Stimulated activated CD8-positive, alpha-beta memory T cell treated with anti-CD3 and anti-CD28 coated beads, Interleukin-15, amount 100 ng/mL, for 48 hours (primary cell): ENCODE data around the gene MS4A2.
"Not testable (repeated sequence)": the region's sequence is repeated elsewhere in the genome, so short reads cannot be mapped to it uniquely, and the experiment has no call there.

ENCODE experiments used
- DNase-seq, 2 donors: peaks; one replicate each; pipeline ENCODE4 v3.0.0-alpha.2; 2020; ENCODE audit warnings: low read depth in 2 of 2

The MS4A2 gene

GRCh38 chr11:60088364-60088763 lies at the start of gene MS4A2:
MS4A2 (plus strand) TSS chr11:60088664; CDS start chr11:60088766, 102 bp downstream.
- no peak for DNase-seq

GRCh38 chr11:60040109-60040508 lies 48.4 kb upstream of the MS4A2 start, which contains the start of gene OOSP2:
OOSP2 (plus strand) TSS chr11:60040409; CDS start chr11:60040460, 51 bp downstream.
- DNase-seq: no peak

DNA sequence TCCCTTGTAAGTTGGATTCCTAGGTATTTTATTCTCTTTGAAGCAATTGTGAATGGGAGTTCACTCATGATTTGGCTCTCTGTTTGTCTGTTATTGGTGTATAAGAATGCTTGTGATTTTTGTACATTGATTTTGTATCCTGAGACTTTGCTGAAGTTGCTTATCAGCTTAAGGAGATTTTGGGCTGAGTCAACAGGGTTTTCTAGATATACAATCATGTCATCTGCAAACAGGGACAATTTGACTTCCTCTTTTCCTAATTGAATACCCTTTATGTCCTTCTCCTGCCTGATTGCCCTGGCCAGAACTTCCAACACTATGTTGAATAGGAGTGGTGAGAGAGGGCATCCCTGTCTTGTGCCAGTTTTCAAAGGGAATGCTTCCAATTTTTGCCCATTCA lies 38.0 kb upstream of the MS4A2 start:
- not testable (repeated sequence) for DNase-seq

DNA sequence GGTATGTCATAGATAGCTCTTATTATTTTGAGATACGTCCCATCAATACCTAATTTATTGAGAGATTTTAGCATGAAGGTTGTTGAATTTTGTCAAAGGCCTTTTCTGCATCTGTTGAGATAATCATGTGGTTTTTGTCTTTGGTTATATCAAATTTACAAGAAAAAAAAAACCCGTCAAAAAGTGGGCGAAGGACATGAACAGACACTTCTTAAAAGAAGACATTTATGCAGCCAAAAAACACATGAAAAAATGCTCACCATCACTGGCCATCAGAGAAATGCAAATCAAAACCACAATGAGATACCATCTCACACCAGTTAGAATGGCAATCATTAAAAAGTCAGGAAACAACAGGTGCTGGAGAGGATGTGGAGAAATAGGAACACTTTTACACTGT lies 37.6 kb upstream of the MS4A2 start:
- DNase-seq: not testable (repeated sequence)

- no peak for DNase-seq
Measured at GRCh38 chr11:60056349-60056969, 32.0 kb upstream of the MS4A2 start, which contains the start of gene MS4A3. MS4A3 (plus strand) TSS chr11:60056665; CDS start chr11:60061161, 4,496 bp downstream.

- DNase-seq: no peak
Measured at GRCh38 chr11:60059052-60059451, 29.4 kb upstream of the MS4A2 start.

- no peak for DNase-seq
Measured at GRCh38 chr11:60059521-60060240, 28.8 kb upstream of the MS4A2 start.

DNA sequence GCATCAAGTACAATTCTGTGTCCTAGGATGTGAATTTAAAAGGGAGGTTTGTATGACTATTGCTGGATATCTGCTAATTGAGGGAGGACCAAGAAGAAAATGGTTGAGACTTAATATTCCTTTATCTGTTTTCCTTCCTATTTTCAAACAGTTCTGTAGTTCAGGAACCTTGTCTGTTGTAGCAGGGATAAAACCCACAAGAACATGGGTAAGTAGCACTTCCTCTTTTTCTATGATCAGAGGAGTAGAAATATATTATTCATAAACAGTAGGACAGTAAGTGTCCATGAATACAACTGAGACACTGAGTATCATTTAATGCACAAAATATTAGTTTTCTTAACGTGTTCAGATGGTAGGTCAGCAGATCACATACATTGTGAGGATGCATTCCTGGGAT lies 24.4 kb upstream of the MS4A2 start:
- DNase-seq: no peak

DNA sequence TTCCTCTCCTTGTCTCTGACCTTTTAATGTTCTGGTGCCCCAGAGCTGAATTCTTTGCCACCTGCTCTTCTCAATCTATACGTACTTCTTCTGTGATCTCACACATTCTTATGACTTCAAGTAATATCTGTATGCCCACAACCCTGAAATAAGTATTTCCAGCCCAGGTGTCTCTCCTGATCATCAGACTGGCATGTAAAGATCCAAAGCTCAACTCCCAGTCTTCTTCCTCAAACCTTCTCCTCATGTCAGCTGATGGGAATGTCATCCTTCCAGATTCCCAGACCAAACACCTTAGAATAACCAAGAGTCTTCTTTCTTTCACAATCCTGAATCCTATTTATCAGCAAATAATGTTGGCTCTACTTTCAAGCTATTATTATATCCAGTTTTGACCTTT lies 22.7 kb upstream of the MS4A2 start:
- no peak for DNase-seq

DNA sequence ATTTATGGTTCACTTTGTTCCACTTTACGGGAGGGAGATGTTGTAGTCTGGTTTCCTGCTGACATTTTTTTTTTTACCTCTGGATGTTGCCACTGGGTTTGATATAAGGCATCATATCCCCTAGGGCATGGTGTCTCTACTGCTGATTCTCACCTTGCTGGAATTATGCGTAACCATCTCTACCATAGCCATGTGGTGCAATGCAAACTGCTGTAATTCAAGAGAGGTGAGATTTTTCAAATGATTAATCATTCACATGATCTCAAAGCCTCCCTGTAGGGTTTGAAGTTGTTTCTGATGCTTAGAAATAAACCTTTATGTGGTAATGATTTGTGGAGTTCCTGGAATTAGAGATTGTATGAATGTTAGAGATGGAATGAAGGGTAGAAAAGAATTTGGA lies 19.0 kb upstream of the MS4A2 start:
- DNase-seq: no peak

DNA sequence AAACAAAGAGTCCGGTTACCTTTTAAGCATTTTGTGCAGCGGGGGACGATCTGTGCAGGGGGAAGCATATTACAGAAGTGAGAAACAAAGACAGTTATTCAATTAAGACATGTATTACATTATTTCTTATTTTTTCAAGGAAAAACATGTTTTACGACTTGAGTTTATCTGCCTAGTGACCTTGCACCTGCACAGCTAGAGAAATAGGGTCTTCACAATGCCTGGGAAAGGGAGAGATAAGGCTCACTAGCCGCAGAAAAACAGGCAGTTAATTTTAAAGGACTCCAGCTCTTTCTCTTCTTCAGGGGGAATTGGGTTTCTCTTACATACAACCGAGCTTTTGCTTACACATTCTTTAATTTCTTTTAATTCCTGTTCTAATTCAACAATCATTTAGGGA lies 16.8 kb upstream of the MS4A2 start:
- not testable (repeated sequence) for DNase-seq

GRCh38 chr11:60077216-60077817 lies 11.1 kb upstream of the MS4A2 start:
- DNase-seq: no peak

DNA sequence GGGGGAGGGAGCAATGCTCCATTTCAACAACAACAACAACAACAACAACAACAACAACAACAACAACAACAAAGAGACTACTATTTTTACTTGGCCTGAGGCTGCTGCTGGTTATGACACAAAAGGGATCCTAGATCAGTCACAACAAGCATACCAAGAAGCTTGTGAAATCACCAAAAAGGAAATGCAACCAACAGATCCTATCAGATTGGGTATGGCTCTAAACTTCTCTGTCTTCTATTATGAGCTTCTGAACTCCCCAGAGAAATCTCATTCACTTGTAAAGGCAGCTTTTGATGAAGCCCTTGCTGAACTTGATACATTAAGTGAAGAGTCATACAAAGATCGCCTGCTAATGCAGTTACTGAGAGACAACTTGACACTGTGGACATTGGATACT lies 10.5 kb upstream of the MS4A2 start:
- no peak for DNase-seq

DNA sequence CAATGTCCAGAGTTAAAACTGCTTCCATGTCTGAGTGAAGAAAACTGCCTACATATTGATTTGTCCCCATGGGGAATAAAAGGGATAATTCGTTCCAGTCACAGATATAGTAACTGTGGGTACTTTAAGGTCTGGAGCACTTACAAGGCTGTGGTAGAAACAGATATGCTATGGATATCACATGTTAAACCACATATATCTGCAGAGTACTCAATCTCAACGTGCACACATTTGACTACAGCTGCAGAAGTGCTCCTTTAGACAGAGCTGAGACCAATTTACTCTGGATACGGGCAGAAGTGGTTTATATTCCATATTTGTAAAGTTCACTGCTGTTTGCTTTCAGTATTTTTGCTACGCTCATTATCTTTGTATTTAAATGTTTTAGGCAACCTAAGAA lies 9.7 kb upstream of the MS4A2 start:
- no peak for DNase-seq

- DNase-seq: no peak
Measured at GRCh38 chr11:60080535-60080934, 7.9 kb upstream of the MS4A2 start.

DNA sequence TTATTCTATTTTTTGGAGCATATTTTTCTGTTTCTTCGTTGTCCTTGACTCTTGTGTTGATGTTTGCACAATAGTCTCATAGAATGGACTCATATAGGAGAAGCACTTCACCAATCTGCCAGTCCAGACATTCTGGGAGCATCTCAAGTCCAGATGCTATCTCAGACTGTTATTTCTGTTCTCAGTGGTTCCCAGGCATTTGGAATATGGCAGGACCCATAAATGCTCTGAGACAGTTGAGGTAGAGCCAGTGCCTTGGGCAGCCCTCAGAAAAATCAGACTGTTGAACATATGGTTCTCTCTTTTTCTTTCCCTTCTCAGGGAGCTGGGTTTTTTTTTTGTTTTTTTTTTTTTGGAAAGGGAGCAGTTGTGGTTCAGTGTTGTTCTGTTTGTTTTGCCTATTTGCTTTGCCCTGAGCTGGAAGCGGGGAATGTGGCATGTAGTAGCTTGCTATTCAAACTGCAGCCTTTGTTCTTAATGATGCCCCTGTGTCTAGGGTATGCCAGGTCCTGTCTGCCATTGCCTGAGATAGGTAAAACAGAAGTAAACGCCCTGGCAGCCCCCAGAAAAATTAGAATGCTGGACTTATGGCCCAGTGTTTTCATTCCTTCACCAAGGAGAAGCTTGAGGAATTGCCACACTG lies 3.7 kb upstream of the MS4A2 start:
- no peak for DNase-seq

GRCh38 chr11:60085909-60086308 lies 2.6 kb upstream of the MS4A2 start:
- no peak for DNase-seq

DNA sequence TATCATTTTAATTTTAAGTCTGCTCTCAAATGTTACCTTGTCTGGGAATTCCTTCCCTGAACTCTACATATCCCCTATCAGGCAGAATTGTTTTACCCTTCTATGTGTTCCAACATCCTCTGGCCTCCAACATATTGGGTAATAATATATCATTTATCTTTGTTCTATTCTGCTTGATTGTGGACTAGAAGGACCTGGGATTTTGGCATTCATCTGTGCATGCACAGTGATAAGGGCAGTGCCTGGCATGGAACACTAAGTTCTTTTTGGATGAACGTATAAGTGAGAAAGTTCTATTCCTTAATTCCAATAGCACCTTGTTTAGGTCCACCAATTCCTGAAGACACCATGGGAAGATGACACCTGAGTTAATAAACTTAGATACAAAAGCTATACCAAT lies 1.2 kb upstream of the MS4A2 start:
- DNase-seq: no peak

- DNase-seq: no peak
Measured at GRCh38 chr11:60095477-60096120, 7.1 kb downstream of the MS4A2 start.

DNA sequence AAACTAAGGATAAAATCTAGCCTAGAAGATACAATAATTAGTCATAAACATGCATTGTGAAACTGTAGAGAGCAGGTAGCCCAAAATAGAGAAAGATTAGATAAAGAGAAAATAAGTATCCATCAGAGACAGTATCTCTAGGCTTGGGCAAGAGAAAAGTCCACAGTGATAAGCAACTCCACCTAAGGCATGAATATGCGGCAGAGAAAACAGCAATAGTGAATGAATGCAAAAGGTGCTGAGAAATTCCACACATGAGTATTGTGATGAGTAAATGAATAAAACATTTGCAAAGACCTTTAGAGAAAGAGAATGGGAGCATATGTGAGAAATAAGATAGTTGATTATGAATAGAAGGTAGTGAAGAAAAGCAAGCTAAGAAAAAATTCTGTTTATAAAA lies 8.7 kb downstream of the MS4A2 start:
- DNase-seq: no peak

- no peak for DNase-seq
Measured at GRCh38 chr11:60098508-60098907, 10.0 kb downstream of the MS4A2 start.

DNA sequence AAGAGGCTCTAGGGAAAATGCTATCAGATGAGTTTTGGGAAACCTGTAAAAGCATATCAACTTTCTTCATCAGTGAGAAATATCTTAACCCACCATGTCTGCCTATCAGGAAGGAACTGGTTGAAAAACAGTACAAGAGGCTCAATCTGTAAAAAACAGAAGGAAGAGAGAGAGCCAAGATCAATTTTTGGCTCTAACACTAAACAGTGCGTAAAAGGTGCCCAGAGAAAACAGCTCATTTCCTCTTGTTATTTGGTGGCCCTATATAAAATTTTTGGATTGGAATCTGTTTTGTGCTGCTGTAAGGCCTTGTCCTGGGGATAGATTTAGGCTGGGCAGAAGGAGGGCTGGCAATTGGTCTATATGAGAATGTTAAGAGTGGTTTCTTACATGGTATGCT lies 12.1 kb downstream of the MS4A2 start:
- no peak for DNase-seq
